BJ (cell line): ENCODE results near the gene NCOA7. TPM values are rescaled to one million over a fixed set of nuclear protein-coding genes. Genes with fewer than 3 reads are reported as not detected.
"Not testable (repeated sequence)": the region's sequence is repeated elsewhere in the genome, so short reads cannot be mapped to it uniquely, and the experiment has no call there.

Source experiments
- CTCF ChIA-PET: fragments of 350-600 bp; formaldehyde crosslinking; extraction: SDS; loops from one replicate; lab custom pipeline; 2021; ENCODE audit warnings: antibody characterized with exemption, inconsistent platforms; lab: Yijun Ruan, JAX
- POLR2A ChIA-PET: fragments of 300-600 bp; sonication (Branson Sonifier 250); formaldehyde crosslinking; extraction: SDS; loops from one replicate; lab custom pipeline; 2021; ENCODE audit warnings: antibody characterized with exemption; lab: Charles Lee
- DNase-seq: peaks from one replicate; pipeline ENCODE4 v3.0.0-alpha.2; 2011; ENCODE audit warnings: low read depth
- H3K27me3 ChIP-seq: 2 replicates; pipeline ENCODE4 v1.6.0; 2011; ENCODE audit warnings: low read length; ENCODE audit not compliant: control insufficient read depth, insufficient read depth
- H3K36me3 ChIP-seq: 2 replicates; pipeline ENCODE4 v1.5.1; 2011; ENCODE audit warnings: low read length; ENCODE audit not compliant: control insufficient read depth, insufficient read depth
- H3K4me3 ChIP-seq: 2 replicates; pipeline ENCODE4 v1.5.1; 2011; ENCODE audit warnings: low read depth, mild to moderate bottlenecking, control low read depth, low read length
- polyA plus RNA-seq: library from polyadenylated mRNA; depleted of rRNA; stranded (reverse); fragments of >200 nt; gene quantifications from 2 replicates; pipeline ENCODE4 v1.2.3, GENCODE V29; 2011
- TF ChIP-seq, protein P1 (sequence below): IDR thresholded peaks from 2 replicates; pipeline ENCODE4 v1.5.1; 2011; ENCODE audit warnings: low read depth, mild to moderate bottlenecking, control low read depth, inconsistent platforms, low read length, moderate library complexity; ENCODE audit not compliant: insufficient read depth

The NCOA7 gene
- polyA plus RNA-seq, 1 experiment = 27.2 TPM

DNA sequence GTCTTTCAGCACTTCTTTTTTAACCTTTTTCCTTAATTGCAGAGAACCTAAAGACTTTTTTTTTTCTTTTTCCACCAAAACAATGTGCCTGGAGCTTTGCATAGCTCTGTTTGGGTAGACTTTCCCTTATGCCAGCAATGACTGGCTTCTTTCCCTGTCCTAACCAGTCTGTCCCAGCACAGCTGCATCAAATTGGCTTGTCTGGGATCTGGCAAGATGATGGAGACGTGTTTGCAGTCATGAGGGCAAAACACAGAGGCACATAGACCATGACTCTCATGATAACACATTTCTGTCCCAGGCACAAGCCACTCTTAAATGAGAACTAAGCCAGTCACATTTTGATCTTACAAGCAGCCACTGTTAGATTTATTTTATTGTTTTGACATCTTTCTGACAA is 24.8 kb upstream of the NCOA7 start:
- DNase-seq = no peak
- CTCF ChIA-PET = interaction anchor here (0.7 to 6.9 kb wide), 3 partner anchors 8 to 454 kb away, joined by 3 to 74 read pairs (median 4); no protein-coding TSS in a partner anchor

DNA sequence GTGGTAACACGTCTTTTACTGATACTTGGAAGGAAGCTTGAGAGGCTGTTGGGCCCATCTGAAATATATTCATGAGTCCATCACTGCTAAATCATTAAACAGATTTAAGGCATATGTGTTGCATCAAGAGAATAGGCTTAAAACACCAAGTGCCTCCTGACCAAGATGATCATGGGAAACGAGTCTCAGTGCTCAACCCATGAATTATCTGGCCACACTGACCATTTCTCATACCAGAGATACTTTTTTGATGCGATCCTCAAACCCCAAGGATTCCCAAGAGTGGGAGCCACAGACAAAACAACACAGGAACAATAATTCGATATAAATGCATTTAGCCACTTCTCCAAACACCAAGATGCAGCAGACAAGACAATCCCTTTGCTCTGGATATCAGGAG is 24.1 kb upstream of the NCOA7 start:
- ChIA-PET CTCF (interaction anchor here (1.0 to 6.9 kb wide), 2 partner anchors 8 to 455 kb away, joined by 4 to 74 read pairs; no protein-coding TSS in a partner anchor), POLR2A (no interaction called here)
- DNase-seq = no peak
- Histone ChIP-seq H3K27me3 (peaks cover 7% of the 10 kb centered on the region), H3K4me3 (no peak overlapping the region), H3K36me3 (no peaks in the 10 kb centered on the region)
- TF ChIP-seq, protein P1, sequence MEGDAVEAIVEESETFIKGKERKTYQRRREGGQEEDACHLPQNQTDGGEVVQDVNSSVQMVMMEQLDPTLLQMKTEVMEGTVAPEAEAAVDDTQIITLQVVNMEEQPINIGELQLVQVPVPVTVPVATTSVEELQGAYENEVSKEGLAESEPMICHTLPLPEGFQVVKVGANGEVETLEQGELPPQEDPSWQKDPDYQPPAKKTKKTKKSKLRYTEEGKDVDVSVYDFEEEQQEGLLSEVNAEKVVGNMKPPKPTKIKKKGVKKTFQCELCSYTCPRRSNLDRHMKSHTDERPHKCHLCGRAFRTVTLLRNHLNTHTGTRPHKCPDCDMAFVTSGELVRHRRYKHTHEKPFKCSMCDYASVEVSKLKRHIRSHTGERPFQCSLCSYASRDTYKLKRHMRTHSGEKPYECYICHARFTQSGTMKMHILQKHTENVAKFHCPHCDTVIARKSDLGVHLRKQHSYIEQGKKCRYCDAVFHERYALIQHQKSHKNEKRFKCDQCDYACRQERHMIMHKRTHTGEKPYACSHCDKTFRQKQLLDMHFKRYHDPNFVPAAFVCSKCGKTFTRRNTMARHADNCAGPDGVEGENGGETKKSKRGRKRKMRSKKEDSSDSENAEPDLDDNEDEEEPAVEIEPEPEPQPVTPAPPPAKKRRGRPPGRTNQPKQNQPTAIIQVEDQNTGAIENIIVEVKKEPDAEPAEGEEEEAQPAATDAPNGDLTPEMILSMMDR = no peak

More for the DNA sequence above, 24.8 kb upstream of the NCOA7 start:
- no peaks in the 10 kb centered on the region for H3K36me3 ChIP-seq
- peaks cover 7% of the 10 kb centered on the region for H3K27me3 ChIP-seq
- POLR2A ChIA-PET = no interaction called here
- no peak overlapping the region for H3K4me3 ChIP-seq
- TF ChIP-seq, protein P1 = no peak

DNA sequence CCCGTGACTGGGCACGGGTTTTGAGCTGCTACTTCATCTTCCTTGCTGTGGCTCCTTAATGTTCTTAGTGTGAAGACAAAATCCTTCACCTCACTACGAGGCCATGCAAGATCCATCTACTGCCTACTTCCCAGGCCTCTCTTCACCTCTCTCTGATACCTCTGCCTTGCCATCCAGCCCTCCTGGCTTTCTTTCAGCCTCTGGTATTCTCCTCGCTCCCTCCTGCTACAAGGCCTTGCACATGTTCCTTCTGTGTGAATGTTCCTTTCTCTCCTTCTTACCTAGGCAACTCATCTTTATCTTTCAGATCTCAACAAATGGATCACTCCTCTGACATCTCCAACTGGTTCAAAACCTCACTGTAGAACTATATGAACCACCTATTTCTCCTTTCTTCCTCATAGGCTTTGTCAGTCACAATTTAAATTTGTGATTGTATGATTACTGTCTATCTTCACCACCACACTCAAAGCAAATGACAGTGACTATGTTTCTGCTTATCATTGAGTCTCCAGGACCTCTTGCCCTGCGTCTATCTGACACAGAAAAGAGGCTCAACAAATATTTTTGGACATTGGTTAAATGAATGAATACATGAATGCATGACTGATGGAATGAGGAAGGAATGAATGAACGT is 21.5 kb upstream of the NCOA7 start:
- Histone ChIP-seq H3K36me3 (no peaks in the 10 kb centered on the region), H3K27me3 (peaks cover 7% of the 10 kb centered on the region), H3K4me3 (no peak overlapping the region)
- ChIA-PET CTCF (interaction anchor here (0.8 to 6.9 kb wide), 5 partner anchors 9 to 457 kb away, joined by 3 to 74 read pairs (median 8); no protein-coding TSS in a partner anchor), POLR2A (no interaction called here)
- DNase-seq = no peak
- TF ChIP-seq, protein P1 = no peak

DNA sequence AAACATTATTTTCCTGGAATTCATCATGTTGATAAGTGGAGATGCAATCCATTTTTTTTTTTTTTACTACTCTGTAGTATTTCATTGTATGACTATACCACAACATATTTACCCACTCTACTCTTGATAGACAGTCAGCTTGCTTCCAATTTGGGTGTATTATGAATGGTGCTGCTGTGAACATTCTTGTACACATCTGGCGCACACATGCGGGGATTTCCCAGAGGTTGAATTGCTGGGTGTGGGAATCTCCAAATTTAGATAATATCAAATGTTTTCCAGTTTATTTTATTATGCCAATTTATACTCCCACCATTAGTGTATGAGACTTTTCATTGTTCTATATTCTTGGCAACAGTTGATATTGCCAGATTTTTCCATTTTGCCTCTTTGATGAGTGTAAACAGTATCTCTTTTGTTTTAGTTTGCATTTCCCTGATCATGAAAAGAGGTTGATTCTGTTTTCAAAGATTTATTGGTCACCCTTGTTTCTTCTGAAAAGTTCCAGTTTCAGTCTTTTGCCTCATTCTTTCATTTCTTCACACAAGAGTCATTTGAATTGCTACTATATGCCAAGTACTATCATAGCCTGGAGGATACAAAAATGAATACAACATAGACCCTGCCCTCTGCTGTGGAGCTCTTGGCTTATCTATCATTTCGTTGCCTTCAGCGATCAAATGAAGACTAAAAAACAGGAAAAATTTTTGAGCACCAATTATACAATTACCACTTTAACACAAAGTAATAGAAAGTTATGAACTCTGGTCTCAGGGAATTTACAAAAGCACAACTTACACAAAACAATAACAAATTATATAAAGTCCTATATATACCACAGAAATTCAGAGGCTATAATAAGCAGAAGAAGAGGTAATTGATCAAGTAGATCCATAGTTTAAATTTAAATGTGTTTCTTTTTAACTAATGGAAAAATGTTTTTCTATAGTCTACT is 17.1 kb upstream of the NCOA7 start:
- Histone ChIP-seq H3K27me3 (peaks cover 7% of the 10 kb centered on the region; the same call in 1 of the 2 replicates), H3K4me3 (no peak overlapping the region), H3K36me3 (no peaks in the 10 kb centered on the region)
- TF ChIP-seq, protein P1 = no peak
- POLR2A ChIA-PET = no interaction called here
- CTCF ChIA-PET = no interaction called here
- no peak for DNase-seq

DNA sequence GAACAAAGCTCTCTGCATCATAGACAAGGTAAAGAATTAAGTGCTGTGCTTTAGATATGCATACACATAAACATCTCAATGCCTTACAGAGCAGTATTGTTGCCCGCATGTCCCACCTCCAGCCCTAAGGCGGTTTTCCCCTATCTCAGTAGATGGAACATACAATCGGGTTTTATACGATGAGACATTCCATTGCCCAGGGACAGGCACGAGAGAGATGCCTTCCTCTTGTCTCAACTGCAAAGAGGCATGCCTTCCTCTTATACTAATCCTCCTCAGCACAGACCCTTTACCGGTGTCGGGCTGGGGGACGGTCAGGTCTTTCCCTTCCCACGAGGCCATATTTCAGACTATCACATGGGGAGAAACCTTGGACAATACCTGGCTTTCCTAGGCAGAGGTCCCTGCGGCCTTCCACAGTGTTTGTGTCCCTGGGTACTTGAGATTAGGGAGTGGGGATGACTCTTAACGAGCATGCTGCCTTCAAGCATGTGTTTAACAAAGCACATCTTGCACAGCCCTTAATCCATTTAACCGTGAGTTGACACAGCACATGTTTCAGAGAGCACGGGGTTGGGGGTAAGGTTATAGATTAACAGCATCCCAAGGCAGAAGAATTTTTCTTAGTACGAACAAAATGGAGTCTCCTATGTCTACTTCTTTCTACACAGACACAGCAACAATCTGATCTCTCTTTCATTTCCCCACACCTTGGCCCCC is 14.5 kb upstream of the NCOA7 start:
- CTCF ChIA-PET, DNase-seq, H3K36me3 ChIP-seq, POLR2A ChIA-PET, H3K27me3 ChIP-seq, H3K4me3 ChIP-seq: not testable (repeated sequence)
